NCI-H82 (cell line): ENCODE results near the gene RNU1-3.
"Not testable (repeated sequence)": the region's sequence is repeated elsewhere in the genome, so short reads cannot be mapped to it uniquely, and the experiment has no call there.

Experiments used
- DNase-seq: peaks from one replicate; lab custom pipeline; 2025; lab: John Stamatoyannopoulos, UW

Gene RNU1-3

DNA sequence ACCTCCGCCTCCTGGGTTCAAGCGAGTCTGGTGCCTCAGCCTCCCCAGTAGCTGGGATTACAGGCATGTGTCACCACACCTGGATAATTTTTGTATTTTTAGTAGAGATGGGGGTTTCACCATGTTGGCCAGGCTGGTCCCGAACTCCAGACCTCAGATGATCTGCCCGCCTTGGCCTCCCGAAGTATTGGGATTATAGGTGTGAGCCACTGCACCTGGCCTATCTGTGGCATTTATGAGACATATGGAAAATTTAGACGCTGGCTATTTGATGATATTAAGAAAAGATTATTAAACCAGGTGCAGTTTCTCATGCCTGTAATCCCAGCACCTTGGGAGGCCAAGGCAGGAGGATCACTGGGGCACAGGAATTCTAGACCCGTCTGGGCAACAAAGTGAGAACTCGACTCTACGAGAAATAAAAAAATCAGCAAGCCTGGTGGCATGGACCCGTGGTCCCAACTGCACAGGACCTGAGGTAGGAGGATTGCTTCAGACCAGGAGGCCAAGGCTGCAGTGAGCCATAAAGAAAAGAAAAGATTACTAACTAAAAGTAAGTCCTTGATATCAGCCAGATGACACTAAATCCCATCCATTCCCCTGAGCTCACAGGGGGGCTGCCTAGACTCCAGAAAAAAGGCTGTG is 30.1 kb downstream of the RNU1-3 start:
- DNase-seq: not testable (repeated sequence)

DNA sequence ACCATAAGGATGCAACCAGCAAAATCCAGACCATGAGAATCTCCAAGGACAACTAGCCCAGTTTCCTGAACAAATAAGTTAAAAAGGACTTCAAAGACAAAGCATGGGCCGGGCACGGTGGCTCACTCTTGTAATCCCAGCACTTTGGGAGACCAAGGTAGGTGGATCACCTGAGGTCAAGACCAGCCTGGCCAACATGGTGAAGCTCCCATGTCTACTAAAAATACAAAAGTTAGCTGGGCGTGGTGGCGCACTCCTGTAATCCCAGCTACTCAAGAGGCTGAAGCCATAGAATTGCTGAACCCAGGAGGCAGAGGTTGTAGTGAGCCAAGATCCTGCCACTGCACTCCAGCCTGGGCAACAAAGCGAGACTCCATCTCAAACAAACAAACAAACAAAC is 30.8 kb downstream of the RNU1-3 start:
- not testable (repeated sequence) for DNase-seq

GRCh38 chr1:16633540-16634282 is 33.0 kb downstream of the RNU1-3 start:
- not testable (repeated sequence) for DNase-seq

- not testable (repeated sequence) for DNase-seq
Measured at GRCh38 chr1:16632044-16632850, 34.5 kb downstream of the RNU1-3 start.

GRCh38 chr1:16631248-16632043 is 35.3 kb downstream of the RNU1-3 start:
- no peak for DNase-seq

- no peak for DNase-seq
Measured at GRCh38 chr1:16630661-16631247, 36.0 kb downstream of the RNU1-3 start.

- not testable (repeated sequence) for DNase-seq
Measured at GRCh38 chr1:16629916-16630530, 36.7 kb downstream of the RNU1-3 start.

- no peak for DNase-seq
Measured at GRCh38 chr1:16628361-16629111, 38.2 kb downstream of the RNU1-3 start.

DNA sequence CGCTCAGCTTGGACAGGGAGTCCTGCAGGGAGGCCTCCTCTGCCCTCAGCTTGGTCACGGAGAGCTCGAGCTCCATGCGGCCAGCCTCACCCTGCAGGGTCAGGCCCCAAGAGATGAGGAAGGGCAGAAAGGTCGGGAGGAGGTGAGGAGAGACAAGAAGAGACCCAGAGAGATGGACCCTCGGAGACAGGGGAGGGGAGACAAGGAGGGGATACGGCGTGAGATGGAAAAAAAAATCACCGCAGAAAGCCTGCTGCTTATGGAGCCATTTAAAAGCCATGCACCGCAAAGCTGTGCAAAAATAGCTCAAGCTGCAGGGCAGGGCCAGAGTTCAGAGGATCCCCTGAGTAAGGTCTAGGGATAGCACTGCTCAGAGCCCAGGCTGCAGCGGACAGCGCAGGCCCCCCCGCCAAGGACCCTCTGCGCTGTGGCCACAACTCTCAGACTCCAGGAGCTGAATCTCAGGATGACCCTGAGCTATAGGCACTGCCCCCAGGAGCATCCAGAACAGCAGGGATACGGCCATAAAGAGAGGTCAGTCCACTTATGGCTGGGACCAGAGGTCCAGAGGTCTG is 40.3 kb downstream of the RNU1-3 start:
- not testable (repeated sequence) for DNase-seq

GRCh38 chr1:16625497-16626408 is 41.0 kb downstream of the RNU1-3 start:
- no peak for DNase-seq

GRCh38 chr1:16623812-16624719 is 42.7 kb downstream of the RNU1-3 start:
- not testable (repeated sequence) for DNase-seq

DNA sequence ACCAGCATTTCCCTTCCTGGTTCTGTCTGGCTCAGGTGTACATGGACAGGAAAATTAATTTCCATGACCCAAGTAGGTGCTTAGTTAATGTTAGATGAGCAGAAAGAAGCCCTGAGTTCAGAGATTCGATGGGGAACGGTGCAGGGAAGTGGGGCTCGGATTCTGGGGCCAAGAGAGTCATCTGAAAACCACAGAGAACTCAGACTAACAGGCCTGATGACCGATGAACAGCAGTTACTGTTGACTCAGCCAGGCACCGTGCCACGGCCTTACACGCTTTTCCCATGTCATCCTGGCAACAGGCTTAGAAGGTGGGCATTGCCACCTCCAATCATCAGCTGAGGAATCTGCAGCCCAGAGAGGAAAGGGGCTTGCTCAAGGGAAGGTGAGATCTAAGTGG is 43.4 kb downstream of the RNU1-3 start:
- DNase-seq: not testable (repeated sequence)

- not testable (repeated sequence) for DNase-seq
Measured at GRCh38 chr1:16621681-16622315, 45.0 kb downstream of the RNU1-3 start.

DNA sequence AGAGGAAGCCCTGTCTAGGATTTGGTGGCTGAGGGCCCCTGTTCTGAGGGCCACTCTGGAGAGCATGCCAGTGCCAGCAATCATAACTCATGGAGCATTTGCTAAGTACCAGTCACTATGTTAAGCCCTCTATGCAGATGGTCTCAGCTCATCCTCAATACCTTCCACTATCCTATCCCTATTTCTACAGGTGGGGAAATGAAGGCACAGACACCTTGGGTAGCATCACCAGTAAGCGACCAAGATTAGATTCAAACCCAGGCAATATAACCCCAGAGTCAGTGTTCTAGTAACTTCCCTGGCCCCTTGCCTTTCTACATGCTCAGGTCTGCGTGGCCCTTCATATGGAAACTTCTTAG is 45.5 kb downstream of the RNU1-3 start:
- DNase-seq: no peak

- DNase-seq: peak; percentile 41
Measured at GRCh38 chr1:16619803-16620501, 46.8 kb downstream of the RNU1-3 start.

GRCh38 chr1:16618719-16619118 is 48.0 kb downstream of the RNU1-3 start:
- DNase-seq: peak; percentile 51
